Endothelial cell (in vitro differentiated cells): ENCODE data around the gene FIG4. TPM values are rescaled to one million over a fixed set of nuclear protein-coding genes. Genes with fewer than 3 reads are reported as not detected.

ENCODE experiments used
- DNase-seq: peaks from one replicate; pipeline ENCODE4 v3.0.0; 2021; ENCODE audit warnings: low spot score
- H3K27ac Mint-ChIP-seq: one replicate; pipeline ENCODE4 v1.8.0; 2021; ENCODE audit warnings: mixed read lengths, inconsistent platforms; ENCODE audit not compliant: unreplicated experiment
- H3K27me3 Mint-ChIP-seq: one replicate; pipeline ENCODE4 v1.8.0; 2021; ENCODE audit warnings: mild to moderate bottlenecking, moderate library complexity, mixed read lengths, inconsistent platforms; ENCODE audit not compliant: unreplicated experiment
- H3K36me3 Mint-ChIP-seq: one replicate; pipeline ENCODE4 v1.8.0; 2021; ENCODE audit warnings: mild to moderate bottlenecking, low read depth, mixed read lengths, inconsistent platforms; ENCODE audit not compliant: unreplicated experiment
- H3K4me1 Mint-ChIP-seq: one replicate; pipeline ENCODE4 v1.8.0; 2021; ENCODE audit warnings: mild to moderate bottlenecking, mixed read lengths, inconsistent platforms; ENCODE audit not compliant: unreplicated experiment
- H3K4me3 Mint-ChIP-seq: one replicate; pipeline ENCODE4 v1.8.0; 2021; ENCODE audit warnings: mild to moderate bottlenecking, mixed read lengths, inconsistent platforms; ENCODE audit not compliant: unreplicated experiment
- H3K9me3 Mint-ChIP-seq: one replicate; pipeline ENCODE4 v1.8.0; 2021; ENCODE audit warnings: mixed read lengths, inconsistent platforms; ENCODE audit not compliant: unreplicated experiment
- CTCF ChIP-seq: fragments of 200-600 bp; sonication (generic); IDR thresholded peaks from one replicate; pipeline ENCODE4 v1.5.0; 2021; ENCODE audit warnings: antibody characterized with exemption; ENCODE audit not compliant: unreplicated experiment
- total RNA-seq: library from RNA; stranded (reverse); fragmentation: NEBNext Ultra II Directional; extraction: Animal tissue kit (Norgen Biotek cat#: 25700); gene quantifications from one replicate; pipeline ENCODE4 v1.2.1, GENCODE V29; 2021; ENCODE audit not compliant: unreplicated experiment

The FIG4 gene
- total RNA-seq, 1 donor from 2014 or later, result 9.2 TPM

DNA sequence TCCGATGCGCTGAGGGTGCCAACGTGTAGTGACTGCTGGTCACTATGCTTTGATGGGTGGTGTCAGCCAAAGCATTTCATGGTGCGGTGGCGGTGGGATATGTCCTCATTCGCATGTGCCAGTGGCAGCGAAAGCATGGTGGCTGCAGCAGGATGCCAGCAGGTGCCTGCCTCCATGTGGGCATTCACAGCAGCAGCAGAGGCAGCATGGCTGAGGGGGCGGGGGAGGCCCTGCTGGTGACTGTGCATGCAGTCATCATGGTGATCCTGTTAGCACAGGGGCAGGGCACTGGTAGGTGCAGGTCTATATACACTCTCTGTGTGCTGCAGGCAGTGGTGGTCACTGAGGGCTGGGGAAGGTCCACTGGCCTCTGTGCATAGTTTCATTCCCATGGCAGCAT lies 22.0 kb downstream of the FIG4 start:
- no peaks in the 10 kb centered on the region for H3K36me3 Mint-ChIP-seq
- no peak for TF ChIP-seq CTCF
- H3K27ac Mint-ChIP-seq, result no peak overlapping the region
- H3K27me3 Mint-ChIP-seq, result peaks cover 3% of the 10 kb centered on the region
- H3K4me1 Mint-ChIP-seq, result peaks cover 3% of the 10 kb centered on the region
- H3K9me3 Mint-ChIP-seq, result no peaks in the 10 kb centered on the region
- no peak for DNase-seq
- H3K4me3 Mint-ChIP-seq, result no peak overlapping the region

DNA sequence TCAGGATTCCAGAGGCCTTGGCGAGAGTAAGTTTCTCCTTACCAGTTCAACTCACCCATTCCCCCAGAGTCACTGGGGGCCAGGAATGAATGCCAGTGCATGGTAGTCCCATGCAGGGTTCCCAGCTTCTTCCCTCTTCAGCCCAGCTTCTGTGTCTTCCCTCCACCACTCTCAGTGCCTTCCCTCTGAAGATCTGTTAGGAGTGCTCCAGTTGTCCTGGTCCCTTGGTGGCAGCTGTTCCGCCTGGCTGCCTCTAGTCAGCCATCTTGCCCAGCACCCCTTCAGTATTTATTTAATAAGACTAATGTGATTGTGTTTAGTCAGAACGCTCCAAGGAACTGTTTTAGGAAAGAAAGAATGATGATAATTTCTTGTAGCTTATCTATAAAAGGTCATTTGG lies 23.1 kb downstream of the FIG4 start:
- TF ChIP-seq CTCF, result no peak
- Mint-ChIP-seq H3K4me1 (peaks cover 3% of the 10 kb centered on the region), H3K9me3 (no peaks in the 10 kb centered on the region), H3K4me3 (no peak overlapping the region), H3K36me3 (no peaks in the 10 kb centered on the region), H3K27ac (no peak overlapping the region), H3K27me3 (peaks cover 3% of the 10 kb centered on the region)
- DNase-seq, result no peak

DNA sequence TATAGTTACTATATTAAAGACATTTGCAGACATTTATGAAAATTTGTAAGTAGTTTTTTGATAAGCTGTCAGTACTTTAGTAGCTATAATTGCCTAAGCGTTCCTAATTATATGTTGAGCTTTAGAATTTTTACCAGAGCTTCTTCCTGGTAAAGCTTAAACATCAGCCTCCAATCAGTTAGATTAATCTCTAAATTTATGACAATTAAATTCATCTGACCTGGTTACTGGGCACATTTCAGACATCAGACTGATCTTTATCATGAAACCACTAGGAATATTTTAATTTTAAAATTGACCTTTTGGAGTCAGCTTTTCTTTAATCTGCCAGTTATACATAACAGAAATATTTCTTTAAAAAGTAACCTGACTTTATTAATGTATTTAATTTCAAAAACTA lies 23.5 kb downstream of the FIG4 start:
- no peak overlapping the region for H3K27ac Mint-ChIP-seq
- H3K4me3 Mint-ChIP-seq, result no peak overlapping the region
- DNase-seq, result no peak
- H3K4me1 Mint-ChIP-seq, result peaks cover 3% of the 10 kb centered on the region
- peaks cover 3% of the 10 kb centered on the region for H3K27me3 Mint-ChIP-seq
- no peak for TF ChIP-seq CTCF
- no peaks in the 10 kb centered on the region for H3K36me3 Mint-ChIP-seq
- H3K9me3 Mint-ChIP-seq, result no peaks in the 10 kb centered on the region

GRCh38 chr6:109715616-109716015 lies 24.5 kb downstream of the FIG4 start:
- H3K4me3 Mint-ChIP-seq, result no peak overlapping the region
- no peak overlapping the region for H3K27ac Mint-ChIP-seq
- no peaks in the 10 kb centered on the region for H3K9me3 Mint-ChIP-seq
- peaks cover 3% of the 10 kb centered on the region for H3K4me1 Mint-ChIP-seq
- TF ChIP-seq CTCF, result no peak
- H3K36me3 Mint-ChIP-seq, result no peaks in the 10 kb centered on the region
- peaks cover 3% of the 10 kb centered on the region for H3K27me3 Mint-ChIP-seq
- no peak for DNase-seq

DNA sequence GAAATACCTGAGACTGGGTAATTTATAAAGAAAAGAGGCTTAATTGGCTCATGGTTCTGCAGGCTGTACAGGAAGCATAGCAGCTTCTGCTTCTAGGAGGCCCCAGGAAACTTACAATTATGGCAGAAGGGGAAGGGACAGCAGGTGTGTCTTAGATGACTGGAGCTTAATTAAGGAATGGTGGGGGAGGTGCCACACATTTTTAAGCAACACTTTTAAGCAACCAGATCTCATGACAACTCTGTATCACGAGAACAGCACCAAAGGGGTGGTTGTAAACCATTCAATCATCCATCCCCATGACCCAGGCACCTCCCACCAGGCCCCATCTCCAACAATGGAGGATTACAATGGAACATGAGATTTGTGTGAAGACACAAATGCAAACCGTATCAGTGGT lies 26.9 kb downstream of the FIG4 start:
- TF ChIP-seq CTCF, result no peak
- no peak for DNase-seq
- no peak overlapping the region for H3K27ac Mint-ChIP-seq
- peaks cover 6% of the 10 kb centered on the region for H3K4me1 Mint-ChIP-seq
- H3K36me3 Mint-ChIP-seq, result no peaks in the 10 kb centered on the region
- no peak overlapping the region for H3K4me3 Mint-ChIP-seq
- H3K27me3 Mint-ChIP-seq, result no peaks in the 10 kb centered on the region
- H3K9me3 Mint-ChIP-seq, result no peaks in the 10 kb centered on the region
